Lung microvascular endothelial cell (primary cell): ENCODE data around the gene CALY. TPM values are rescaled to one million over a fixed set of nuclear protein-coding genes. Genes with fewer than 3 reads are reported as not detected.

Experiments
- total RNA-seq: library from RNA; depleted of rRNA; stranded (reverse); fragments of >200 nt; gene quantifications from 2 replicates; pipeline ENCODE4 v1.2.1, GENCODE V29; 2014

CALY gene
- total RNA-seq, 1 donor from 2014 or later, result not detected

Other genes with a start within 250 kb of the CALY start
- under 0.01 TPM in 1 of 2 replicates, not detected in the other for gene ADGRA1, start 249.0 kb downstream of the CALY start, total RNA-seq
- gene KNDC1, start 176.7 kb downstream of the CALY start, total RNA-seq, result 0.20 TPM in 1 of 2 replicates, not detected in the other
- gene UTF1, start 106.7 kb downstream of the CALY start, total RNA-seq, result not detected in 2 replicates
- gene VENTX, start 99.0 kb downstream of the CALY start, total RNA-seq, result not detected in 2 replicates
- gene ADAM8, start 60.0 kb downstream of the CALY start, total RNA-seq, result 0.22 and 0.40 TPM in 2 replicates
- 32.0 and 35.3 TPM in 2 replicates for gene TUBGCP2, start 28.0 kb downstream of the CALY start, total RNA-seq
- gene ZNF511, start 28.0 kb downstream of the CALY start, total RNA-seq, result 16.8 and 24.8 TPM in 2 replicates
- not detected in 2 replicates for gene PRAP1, start 10.5 kb upstream of the CALY start, total RNA-seq
- 13.1 and 18.7 TPM in 2 replicates for gene FUOM, start 21.1 kb upstream of the CALY start, total RNA-seq
- 58.0 and 58.1 TPM in 2 replicates for gene ECHS1, start 36.5 kb upstream of the CALY start, total RNA-seq
- gene PAOX, start 42.4 kb upstream of the CALY start, total RNA-seq, result 4.4 and 6.9 TPM in 2 replicates
- 25.9 and 29.4 TPM in 2 replicates for gene MTG1, start 57.3 kb upstream of the CALY start, total RNA-seq
- under 0.01 TPM in 1 of 2 replicates, not detected in the other for gene SPRN, start 87.7 kb upstream of the CALY start, total RNA-seq
- gene SCART1, start 117.0 kb upstream of the CALY start, total RNA-seq, result 0.22 and 0.40 TPM in 2 replicates
- not detected in 2 replicates for gene CYP2E1, start 190.5 kb upstream of the CALY start, total RNA-seq
- gene SYCE1, start 228.7 kb upstream of the CALY start, total RNA-seq, result not detected in 2 replicates